NOMO-1 treated with DMSO at 0.1 percent for 48 hours (cell line): ENCODE results near the gene XAGE2.

ENCODE experiments used
- DNase-seq: peaks from one replicate; lab custom pipeline; 2025; ENCODE audit not compliant: unreplicated experiment; lab: John Stamatoyannopoulos, UW

Gene XAGE2

GRCh38 chrX:52424656-52425055, 55.8 kb downstream of the XAGE2 start:
- DNase-seq, result no peak
